Measurements from ENCODE around the gene TK2. TPM values are rescaled to one million over a fixed set of nuclear protein-coding genes. Genes with fewer than 3 reads are reported as not detected.

Gene TK2
- total RNA-seq, 1 experiment from 2014 or later = 5.0 TPM

Other genes with a start within 250 kb of the TK2 start
- 0.14 to 0.28 TPM (median 0.14 TPM) in 3 replicates for gene CDH5, start 183.4 kb downstream of the TK2 start, total RNA-seq (2021)
- gene BEAN1, start 122.8 kb downstream of the TK2 start, total RNA-seq (2021) = 0.07 TPM in 1 of 3 replicates, not detected in the others
- gene CKLF, start 2.5 kb upstream of the TK2 start, total RNA-seq (2021) = 21.0 to 23.9 TPM (median 23.8 TPM) in 3 replicates
- 1.6 to 3.5 TPM (median 2.5 TPM) in 3 replicates for gene CMTM1, start 16.3 kb upstream of the TK2 start, total RNA-seq (2021)
- not detected in 3 replicates for gene CMTM2, start 29.3 kb upstream of the TK2 start, total RNA-seq (2021)
- gene CMTM3, start 54.6 kb upstream of the TK2 start, total RNA-seq (2021) = 19.1 to 29.1 TPM (median 28.2 TPM) in 3 replicates
- gene CMTM4, start 146.6 kb upstream of the TK2 start, total RNA-seq (2021) = 56.2 to 60.6 TPM (median 58.5 TPM) in 3 replicates
- 82.7 to 89.8 TPM (median 89.7 TPM) in 3 replicates for gene DYNC1LI2, start 201.5 kb upstream of the TK2 start, total RNA-seq (2021)